H9 (cell line): Measurements from ENCODE around the gene RLN3. TPM values are rescaled to one million over a fixed set of nuclear protein-coding genes. Genes with fewer than 3 reads are reported as not detected.

ENCODE experiments used
- DNase-seq: peaks from one replicate; pipeline ENCODE4 v3.0.0-alpha.2; 2017
- H2AFZ ChIP-seq: one replicate; pipeline ENCODE4 v1.6.1; 2013; ENCODE audit warnings: mild to moderate bottlenecking, low read length, control low read depth, moderate library complexity
- H2AK5ac ChIP-seq: 2 replicates; pipeline ENCODE4 v1.6.1; 2013; ENCODE audit warnings: low read length, control low read depth, mixed read lengths; ENCODE audit not compliant: insufficient read length
- H2BK120ac ChIP-seq: one replicate; pipeline ENCODE4 v1.6.1; 2013; ENCODE audit warnings: low read depth, mild to moderate bottlenecking, low read length, control low read depth, inconsistent platforms; ENCODE audit not compliant: poor library complexity, severe bottlenecking
- H2BK12ac ChIP-seq: 2 replicates; pipeline ENCODE4 v1.6.1; 2013; ENCODE audit warnings: low read length, control low read depth, mixed read lengths, low read depth; ENCODE audit not compliant: insufficient read length
- H2BK15ac ChIP-seq: 2 replicates; pipeline ENCODE4 v1.6.1; 2013; ENCODE audit warnings: low read depth, low read length, control low read depth
- H2BK20ac ChIP-seq: one replicate; pipeline ENCODE4 v1.6.1; 2013; ENCODE audit warnings: low read depth, mild to moderate bottlenecking, low read length, control low read depth, inconsistent platforms; ENCODE audit not compliant: poor library complexity, severe bottlenecking
- H2BK5ac ChIP-seq: 2 replicates; pipeline ENCODE4 v1.6.1; 2013; ENCODE audit warnings: low read length, control low read depth, mixed read lengths; ENCODE audit not compliant: insufficient read length
- H3K14ac ChIP-seq: 2 replicates; pipeline ENCODE4 v1.6.1; 2013; ENCODE audit warnings: low read length, control low read depth; ENCODE audit not compliant: insufficient read depth
- H3K18ac ChIP-seq: 2 replicates; pipeline ENCODE4 v1.6.1; 2013; ENCODE audit warnings: low read depth, mild to moderate bottlenecking, mixed read lengths, low read length, control low read depth; ENCODE audit not compliant: insufficient read length
- H3K23ac ChIP-seq: 2 replicates; pipeline ENCODE4 v1.6.1; 2013; ENCODE audit warnings: low read length, control low read depth, mixed read lengths, low read depth; ENCODE audit not compliant: insufficient read length
- H3K23me2 ChIP-seq: 2 replicates; pipeline ENCODE4 v1.6.1; 2013; ENCODE audit warnings: low read depth, mild to moderate bottlenecking, mixed read lengths, low read length, control low read depth; ENCODE audit not compliant: insufficient read length, poor library complexity, severe bottlenecking
- H3K27ac ChIP-seq: 2 replicates; pipeline ENCODE4 v1.5.1; 2013; ENCODE audit warnings: low read length, control low read depth, mixed read lengths, low read depth; ENCODE audit not compliant: insufficient read length
- H3K27me3 ChIP-seq: 2 replicates; pipeline ENCODE4 v1.6.1; 2013; ENCODE audit warnings: low read length, control low read depth, inconsistent platforms; ENCODE audit not compliant: insufficient read depth
- H3K4ac ChIP-seq: 2 replicates; pipeline ENCODE4 v1.6.1; 2013; ENCODE audit warnings: low read depth, mild to moderate bottlenecking, control low read depth, inconsistent platforms, low read length, moderate library complexity
- H3K4me1 ChIP-seq: 2 replicates; pipeline ENCODE4 v1.6.1; 2013; ENCODE audit warnings: low read length, control low read depth, inconsistent platforms; ENCODE audit not compliant: insufficient read depth
- H3K4me2 ChIP-seq: 2 replicates; pipeline ENCODE4 v1.6.1; 2013; ENCODE audit warnings: low read length, control low read depth, mixed read lengths; ENCODE audit not compliant: insufficient read length, insufficient read depth
- H3K56ac ChIP-seq: 2 replicates; pipeline ENCODE4 v1.6.1; 2013; ENCODE audit warnings: low read depth, mild to moderate bottlenecking, mixed read lengths, low read length, control low read depth; ENCODE audit not compliant: insufficient read length
- H3K79me1 ChIP-seq: 2 replicates; pipeline ENCODE4 v1.6.1; 2013; ENCODE audit warnings: low read depth, mild to moderate bottlenecking, moderate library complexity, low read length, control low read depth, inconsistent platforms; ENCODE audit not compliant: insufficient read depth, poor library complexity, severe bottlenecking
- H3K79me2 ChIP-seq: 2 replicates; pipeline ENCODE4 v1.6.1; 2013; ENCODE audit warnings: low read length, control low read depth, inconsistent platforms; ENCODE audit not compliant: insufficient read depth
- H3K9ac ChIP-seq: 2 replicates; pipeline ENCODE4 v1.6.1; 2013; ENCODE audit warnings: low read length, control low read depth, mixed read lengths; ENCODE audit not compliant: insufficient read length; ENCODE audit errors: extremely low read depth
- H3K9me3 ChIP-seq: one replicate; pipeline ENCODE4 v1.6.1; 2013; ENCODE audit warnings: low read depth, low read length, inconsistent platforms; ENCODE audit not compliant: control insufficient read depth
- H3T11ph ChIP-seq: one replicate; pipeline ENCODE4 v1.6.1; 2013; ENCODE audit warnings: mild to moderate bottlenecking, low read length, control low read depth, inconsistent platforms
- H4K20me1 ChIP-seq: one replicate; pipeline ENCODE4 v1.6.1; 2013; ENCODE audit not compliant: control insufficient read depth, insufficient read length, insufficient read depth
- H4K5ac ChIP-seq: 2 replicates; pipeline ENCODE4 v1.6.1; 2013; ENCODE audit warnings: low read depth, mild to moderate bottlenecking, mixed read lengths, low read length, control low read depth; ENCODE audit not compliant: insufficient read length
- H4K8ac ChIP-seq: replicated peaks from 2 replicates; pipeline ENCODE4 v1.6.1; 2013; ENCODE audit warnings: low read length, control low read depth, mixed read lengths, low read depth; ENCODE audit not compliant: insufficient read length
- H4K91ac ChIP-seq: 2 replicates; pipeline ENCODE4 v1.6.1; 2013; ENCODE audit warnings: low read depth, mild to moderate bottlenecking, moderate library complexity, mixed read lengths, low read length, control low read depth; ENCODE audit not compliant: insufficient read length
- H3K27ac Mint-ChIP-seq, 3 experiments: 2 replicates in 2 of 3; 3 replicates in 1 of 3; pipeline ENCODE4 v1.8.0; 2020 to 2021; ENCODE audit warnings: mixed read lengths in 3 of 3, mild to moderate bottlenecking in 1 of 3, moderate library complexity in 1 of 3
- H3K27me3 Mint-ChIP-seq: 2 replicates; pipeline ENCODE4 v1.8.0; 2021; ENCODE audit warnings: low read depth, mild to moderate bottlenecking, moderate library complexity, mixed read lengths
- H3K36me3 Mint-ChIP-seq, 3 experiments: 2 replicates in 2 of 3; 3 replicates in 1 of 3; pipeline ENCODE4 v1.8.0; 2020 to 2021; ENCODE audit warnings: low read depth in 3 of 3, mixed read lengths in 3 of 3; ENCODE audit not compliant: insufficient read depth in 1 of 3
- H3K4me1 Mint-ChIP-seq, 2 experiments: 2 replicates each; pipeline ENCODE4 v1.8.0; 2020; ENCODE audit warnings: mixed read lengths in 2 of 2
- H3K4me3 Mint-ChIP-seq, 2 experiments: 2 replicates in 1 of 2; 3 replicates in 1 of 2; pipeline ENCODE4 v1.8.0; 2020 to 2021; ENCODE audit warnings: mild to moderate bottlenecking in 2 of 2, mixed read lengths in 2 of 2, moderate library complexity in 1 of 2
- H3K9me3 Mint-ChIP-seq, 2 experiments: 2 replicates in 1 of 2; 3 replicates in 1 of 2; pipeline ENCODE4 v1.8.0; 2020; ENCODE audit warnings: mild to moderate bottlenecking in 2 of 2, mixed read lengths in 2 of 2, moderate library complexity in 1 of 2
- WGBS: extraction: QIAGEN DNeasy Blood & Tissue Kit; methylation state at CpG from one replicate; pipeline ENCODE4 v1.1.7; 2013; ENCODE audit warnings: missing lambda C conversion rate, low lambda C conversion rate, mixed read lengths; ENCODE audit not compliant: insufficient read length; ENCODE audit errors: extremely low coverage; 5-methylcytosine and 5-hydroxymethylcytosine counted together
- total RNA-seq: library from RNA; stranded (reverse); gene quantifications from 2 replicates; pipeline ENCODE4 v1.2.1, GENCODE V29; 2021
- TF ChIP-seq, protein P1 (sequence below): fragments of 200-600 bp; sonication (generic); conservative IDR thresholded peaks from 3 replicates; pipeline ENCODE4 v1.8.0; 2021; ENCODE audit warnings: antibody characterized with exemption, mild to moderate bottlenecking

Gene RLN3
- total RNA-seq, 1 experiment from 2014 or later = not detected

DNA sequence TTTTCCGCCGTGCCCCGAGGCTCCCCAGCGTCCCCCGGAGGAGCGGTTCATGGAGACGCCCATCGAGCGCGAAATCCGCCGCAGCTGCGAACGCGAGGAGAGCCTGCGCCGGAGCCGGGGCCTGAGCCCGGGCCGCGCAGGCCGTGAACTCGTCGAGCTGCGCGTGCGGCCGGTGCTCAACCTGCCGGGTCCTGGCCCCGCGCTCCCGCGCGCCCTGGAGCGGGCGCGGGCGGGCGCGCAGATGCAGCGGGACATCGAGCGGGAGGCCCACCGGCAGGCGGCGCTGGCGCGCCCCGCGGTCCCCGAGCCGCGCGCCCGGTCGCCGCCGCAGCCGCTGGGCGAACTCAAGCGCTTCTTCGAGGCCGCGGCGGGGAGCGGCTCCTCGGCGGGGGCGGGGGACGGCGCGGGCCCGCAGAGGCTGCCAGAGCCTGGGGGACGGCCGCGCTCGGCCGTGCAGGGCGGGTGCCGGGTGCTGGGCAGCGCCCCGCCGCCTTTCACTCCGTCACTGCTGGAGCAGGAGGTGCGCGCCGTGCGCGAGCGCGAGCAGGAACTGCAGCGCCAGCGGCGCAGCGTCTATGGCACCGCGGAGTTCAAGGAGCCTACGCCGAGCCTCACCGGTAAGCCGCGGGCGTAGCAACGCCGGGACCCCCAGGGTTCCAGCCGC lies 45.4 kb downstream of the RLN3 start:
- Mint-ChIP-seq H3K4me1 (peaks cover 7 to 12% of the 10 kb centered on the region in 2 experiments; a peak in 3 of 4 replicates), H3K36me3 (no peaks in the 10 kb centered on the region), H3K9me3 (no peaks in the 10 kb centered on the region; a peak in 1 of 5 replicates), H3K27ac (no peak overlapping the region), H3K4me3 (peak overlapping the region; percentile 73 to 86), H3K27me3 (peaks cover 70% of the 10 kb centered on the region)
- no peak overlapping the region; the same call in 1 of the 2 replicates for H3K14ac ChIP-seq
- no peaks in the 10 kb centered on the region for H3K4me1 ChIP-seq
- H2BK12ac ChIP-seq = no peak overlapping the region
- no peak overlapping the region for H3K18ac ChIP-seq
- H4K20me1 ChIP-seq = no peaks in the 10 kb centered on the region
- H3K4ac ChIP-seq = no peak overlapping the region
- H2BK15ac ChIP-seq = no peak overlapping the region
- no peak overlapping the region for H2BK5ac ChIP-seq
- peaks cover 21% of the 10 kb centered on the region for H3K23me2 ChIP-seq
- no peaks in the 10 kb centered on the region for H3K79me1 ChIP-seq
- H2AK5ac ChIP-seq = no peak overlapping the region
- peak; percentile 73 for DNase-seq
- H3K56ac ChIP-seq = no peak overlapping the region
- H3K27me3 ChIP-seq = peaks cover 14% of the 10 kb centered on the region; the same call in 1 of the 2 replicates
- H3T11ph ChIP-seq = no peak overlapping the region
- no peak overlapping the region for H4K5ac ChIP-seq
- no peak overlapping the region for H3K23ac ChIP-seq
- H4K91ac ChIP-seq = no peak overlapping the region
- H2BK20ac ChIP-seq = no peak overlapping the region
- H2AFZ ChIP-seq = no peak overlapping the region
- H3K9ac ChIP-seq = no peak overlapping the region
- no peak overlapping the region for H3K27ac ChIP-seq
- WGBS = no CpG with 5 or more reads among the region's 106 CpGs
- H2BK120ac ChIP-seq = no peak overlapping the region
- H3K79me2 ChIP-seq = no peaks in the 10 kb centered on the region
- H4K8ac ChIP-seq = no peak overlapping the region
- no peaks in the 10 kb centered on the region for H3K9me3 ChIP-seq
- H3K4me2 ChIP-seq = peak overlapping the region; percentile 70
- TF ChIP-seq, protein P1, sequence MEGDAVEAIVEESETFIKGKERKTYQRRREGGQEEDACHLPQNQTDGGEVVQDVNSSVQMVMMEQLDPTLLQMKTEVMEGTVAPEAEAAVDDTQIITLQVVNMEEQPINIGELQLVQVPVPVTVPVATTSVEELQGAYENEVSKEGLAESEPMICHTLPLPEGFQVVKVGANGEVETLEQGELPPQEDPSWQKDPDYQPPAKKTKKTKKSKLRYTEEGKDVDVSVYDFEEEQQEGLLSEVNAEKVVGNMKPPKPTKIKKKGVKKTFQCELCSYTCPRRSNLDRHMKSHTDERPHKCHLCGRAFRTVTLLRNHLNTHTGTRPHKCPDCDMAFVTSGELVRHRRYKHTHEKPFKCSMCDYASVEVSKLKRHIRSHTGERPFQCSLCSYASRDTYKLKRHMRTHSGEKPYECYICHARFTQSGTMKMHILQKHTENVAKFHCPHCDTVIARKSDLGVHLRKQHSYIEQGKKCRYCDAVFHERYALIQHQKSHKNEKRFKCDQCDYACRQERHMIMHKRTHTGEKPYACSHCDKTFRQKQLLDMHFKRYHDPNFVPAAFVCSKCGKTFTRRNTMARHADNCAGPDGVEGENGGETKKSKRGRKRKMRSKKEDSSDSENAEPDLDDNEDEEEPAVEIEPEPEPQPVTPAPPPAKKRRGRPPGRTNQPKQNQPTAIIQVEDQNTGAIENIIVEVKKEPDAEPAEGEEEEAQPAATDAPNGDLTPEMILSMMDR = no peak; the same call in 2 of the 3 replicates
